GM20000 (cell line): Measurements from ENCODE around the gene DPYSL3.

Experiments
- DNase-seq: peaks from one replicate; pipeline ENCODE4 v3.0.0; 2012; ENCODE audit warnings: low spot score
- TF ChIP-seq, protein P1 (sequence below): IDR thresholded peaks from 2 replicates; pipeline ENCODE4 v1.5.1; 2012; ENCODE audit warnings: mild to moderate bottlenecking, control low read depth; ENCODE audit errors: extremely low read depth, missing control alignments

The DPYSL3 gene

DNA sequence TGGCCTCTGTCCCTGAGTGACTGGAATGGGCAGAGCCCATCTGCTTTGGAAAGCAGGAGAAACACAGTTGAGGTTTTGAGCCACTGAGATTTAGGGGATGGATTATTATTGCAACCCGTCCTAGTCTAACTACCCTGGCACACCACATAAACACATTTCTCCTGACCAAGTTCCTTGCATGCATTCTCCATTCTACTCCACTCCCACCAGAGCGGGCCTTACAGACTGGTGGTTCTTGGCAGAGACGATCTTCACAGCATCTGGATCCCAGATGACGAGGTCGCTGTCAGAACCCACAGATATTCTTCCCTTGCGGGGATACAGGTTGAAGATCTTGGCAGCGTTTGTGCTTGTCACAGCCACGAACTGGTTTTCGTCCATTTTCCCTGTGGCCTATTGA, 111.0 kb downstream of the DPYSL3 start:
- DNase-seq, result no peak
- TF ChIP-seq, protein P1, sequence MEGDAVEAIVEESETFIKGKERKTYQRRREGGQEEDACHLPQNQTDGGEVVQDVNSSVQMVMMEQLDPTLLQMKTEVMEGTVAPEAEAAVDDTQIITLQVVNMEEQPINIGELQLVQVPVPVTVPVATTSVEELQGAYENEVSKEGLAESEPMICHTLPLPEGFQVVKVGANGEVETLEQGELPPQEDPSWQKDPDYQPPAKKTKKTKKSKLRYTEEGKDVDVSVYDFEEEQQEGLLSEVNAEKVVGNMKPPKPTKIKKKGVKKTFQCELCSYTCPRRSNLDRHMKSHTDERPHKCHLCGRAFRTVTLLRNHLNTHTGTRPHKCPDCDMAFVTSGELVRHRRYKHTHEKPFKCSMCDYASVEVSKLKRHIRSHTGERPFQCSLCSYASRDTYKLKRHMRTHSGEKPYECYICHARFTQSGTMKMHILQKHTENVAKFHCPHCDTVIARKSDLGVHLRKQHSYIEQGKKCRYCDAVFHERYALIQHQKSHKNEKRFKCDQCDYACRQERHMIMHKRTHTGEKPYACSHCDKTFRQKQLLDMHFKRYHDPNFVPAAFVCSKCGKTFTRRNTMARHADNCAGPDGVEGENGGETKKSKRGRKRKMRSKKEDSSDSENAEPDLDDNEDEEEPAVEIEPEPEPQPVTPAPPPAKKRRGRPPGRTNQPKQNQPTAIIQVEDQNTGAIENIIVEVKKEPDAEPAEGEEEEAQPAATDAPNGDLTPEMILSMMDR, result no peak

GRCh38 chr5:147397616-147398015, 112.3 kb downstream of the DPYSL3 start:
- TF ChIP-seq, protein P1, result no peak
- DNase-seq, result no peak

DNA sequence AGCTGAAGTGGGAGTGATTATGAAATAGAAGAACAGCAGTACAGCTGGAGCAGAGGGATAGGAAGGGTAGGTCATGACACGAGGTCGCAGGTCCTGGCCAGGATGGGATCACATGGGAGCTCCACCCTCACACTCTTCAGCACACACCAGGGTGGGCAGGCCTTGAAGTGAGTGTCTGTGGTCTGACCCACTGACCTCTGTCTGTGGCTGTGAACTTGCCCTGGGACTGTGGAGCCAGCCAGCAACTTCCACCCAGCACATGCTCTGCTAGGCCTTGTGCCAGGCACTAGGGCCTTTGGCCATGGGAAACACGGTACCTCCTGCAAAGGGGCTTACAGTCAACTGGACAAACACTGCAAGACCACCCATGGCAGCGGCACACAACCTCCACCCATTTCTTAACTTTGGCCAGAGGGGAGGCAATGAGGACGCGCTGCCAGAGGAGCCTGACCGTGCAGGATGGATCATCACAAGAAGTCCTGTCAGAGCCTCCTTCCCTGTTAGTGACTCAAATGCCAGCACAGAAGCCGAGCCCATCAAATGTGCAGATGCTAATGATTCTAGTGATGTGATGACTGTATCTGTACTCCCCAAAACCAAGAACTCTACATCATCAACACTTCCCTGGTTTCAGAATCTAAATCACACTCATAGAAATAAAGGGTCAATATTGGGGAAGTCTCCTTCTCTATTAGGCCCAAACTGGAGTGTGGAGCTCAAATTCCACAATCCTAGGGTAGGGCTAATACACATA, 113.6 kb downstream of the DPYSL3 start:
- no peak for DNase-seq
- TF ChIP-seq, protein P1, result no peak

DNA sequence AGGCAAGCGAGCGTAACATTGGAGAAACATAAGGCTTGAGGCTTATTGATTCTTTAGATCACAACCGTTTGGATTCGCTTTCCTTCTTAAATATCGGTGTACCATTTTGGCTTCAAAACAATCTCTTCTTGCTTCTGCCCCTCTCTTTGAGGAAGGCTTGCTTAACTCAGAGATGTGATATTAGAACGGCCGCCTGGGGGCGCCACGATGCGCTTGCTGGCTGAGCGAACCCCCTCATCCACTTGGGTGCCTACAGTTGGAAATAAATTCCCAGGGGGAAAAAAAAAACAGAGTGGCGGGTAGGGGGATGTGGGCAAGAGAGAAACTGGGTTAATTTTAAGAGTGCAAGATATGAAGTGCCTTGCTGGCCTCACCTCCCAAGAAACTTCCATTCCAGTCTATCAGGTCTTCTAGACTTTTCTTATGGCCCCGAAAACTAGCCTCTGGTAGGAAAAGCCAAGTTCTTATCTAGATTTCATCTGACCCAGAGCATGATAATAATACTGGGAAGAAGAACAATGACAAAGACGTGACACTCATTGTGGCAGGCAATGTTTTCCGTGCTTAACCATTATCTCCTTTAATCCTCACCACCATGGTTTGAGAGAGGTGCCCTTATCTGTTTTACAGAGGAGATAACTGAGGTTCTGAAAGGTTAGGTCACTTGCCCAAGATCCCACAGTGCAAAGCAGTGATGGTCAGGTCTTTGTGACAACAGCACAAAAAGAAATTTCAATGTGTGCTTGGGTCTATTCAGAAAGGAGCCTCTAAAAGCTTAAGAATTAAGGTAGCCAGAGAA, 115.8 kb downstream of the DPYSL3 start:
- DNase-seq, result no peak

GRCh38 chr5:147391781-147392180, 118.1 kb downstream of the DPYSL3 start:
- TF ChIP-seq, protein P1, result peak; percentile 41
- DNase-seq, result no peak

More for the DNA sequence above, 115.8 kb downstream of the DPYSL3 start:
- TF ChIP-seq, protein P1, result no peak

- TF ChIP-seq, protein P1, result no peak
- DNase-seq, result no peak
These were observed 119.1 kb downstream of the DPYSL3 start for GRCh38 chr5:147390654-147391225.
